ENCODE results near the gene RBM20.

GRCh38 chr10:110656612-110657011 is 12.5 kb downstream of the RBM20 start:
- TF ChIP-seq CTCF (IDR thresholded peaks at IDR 0.05) (no peak), SIN3A (IDR thresholded peaks at IDR 0.05; ENCODE audit: borderline replicate concordance, insufficient read depth, low read depth, low read length) (no peak), REST (IDR thresholded peaks at IDR 0.05; ENCODE audit: insufficient read depth in 1 of 2, low read depth in 2 of 2, low read length in 1 of 2) (no peak)

Measured in Panc1 (cell line).